ENCODE results near the gene COG4.

COG4 gene

DNA sequence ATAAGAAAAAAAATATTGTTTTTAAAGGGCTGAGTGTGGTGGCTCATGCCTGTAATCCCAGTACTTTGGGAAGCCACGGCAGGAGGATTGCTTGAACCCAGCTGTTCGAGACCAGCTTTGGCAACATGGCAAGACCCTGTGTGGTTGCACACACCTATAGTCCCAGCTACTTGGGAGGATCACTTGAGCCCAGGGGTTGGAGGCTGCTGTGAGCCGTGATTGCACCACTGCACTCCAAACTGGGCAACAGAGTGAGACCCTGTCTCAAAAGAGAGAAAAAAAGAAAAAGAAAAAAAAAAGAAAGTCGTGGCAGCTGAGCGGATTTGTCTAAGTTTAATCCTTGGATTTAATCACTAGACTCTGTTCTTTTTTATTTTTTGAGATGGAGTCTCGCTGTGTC is 75.3 kb downstream of the COG4 start:
- Mint-ChIP-seq H3K27me3 (no peaks in the 10 kb centered on the region), H3K4me1 (peaks cover 2% of the 10 kb centered on the region), H3K9me3 (no peaks in the 10 kb centered on the region), H3K4me3 (no peak overlapping the region), H3K27ac (no peak overlapping the region), H3K36me3 (no peaks in the 10 kb centered on the region)
- DNase-seq (ENCODE audit: low spot score in 2 of 2) (no peak), ATAC-seq (ENCODE audit: low read depth) (no peak)

DNA sequence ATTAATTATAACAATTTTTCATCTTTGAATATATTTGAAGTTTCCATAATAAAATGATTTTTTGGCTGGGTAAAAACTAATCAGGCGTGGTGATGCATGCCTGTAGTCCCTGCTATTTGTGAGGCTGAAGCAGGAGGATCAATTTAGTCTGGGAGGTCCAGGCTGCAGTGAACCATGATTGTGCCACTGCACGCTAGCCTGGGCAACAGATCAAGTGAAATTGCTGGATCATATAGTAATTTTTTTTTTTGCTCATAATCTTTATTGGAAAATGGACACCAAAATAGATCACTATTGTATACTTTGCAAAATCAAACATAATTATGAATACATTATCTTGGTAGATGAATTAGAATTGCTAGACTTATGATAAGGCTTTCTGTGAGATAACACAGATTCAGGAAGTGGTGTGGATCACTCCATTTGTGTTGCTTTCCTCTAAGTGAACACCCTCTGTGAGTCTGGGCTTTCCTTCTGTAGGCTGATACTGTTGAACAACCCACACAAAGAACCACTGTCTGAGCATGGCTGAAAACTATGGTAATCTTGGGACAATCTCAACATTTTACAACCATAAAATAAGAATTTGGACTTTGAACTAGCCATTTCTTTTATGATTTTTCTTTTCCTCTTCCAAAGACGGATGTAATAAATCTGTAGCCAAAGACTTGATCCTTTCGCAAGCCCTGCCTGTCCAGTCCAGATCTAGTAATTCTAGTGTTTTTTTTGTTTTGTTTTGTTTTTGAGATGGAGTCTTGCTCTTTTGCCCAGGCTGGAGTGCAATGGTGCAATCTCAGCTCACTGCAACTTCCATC is 78.9 kb downstream of the COG4 start:
- Mint-ChIP-seq H3K4me3 (no peak overlapping the region), H3K27me3 (no peaks in the 10 kb centered on the region), H3K36me3 (no peaks in the 10 kb centered on the region), H3K27ac (no peak overlapping the region), H3K9me3 (no peaks in the 10 kb centered on the region), H3K4me1 (peaks cover 2% of the 10 kb centered on the region)
- no peak for ATAC-seq (ENCODE audit: low read depth)
- no peak for DNase-seq (ENCODE audit: low spot score in 2 of 2)

DNA sequence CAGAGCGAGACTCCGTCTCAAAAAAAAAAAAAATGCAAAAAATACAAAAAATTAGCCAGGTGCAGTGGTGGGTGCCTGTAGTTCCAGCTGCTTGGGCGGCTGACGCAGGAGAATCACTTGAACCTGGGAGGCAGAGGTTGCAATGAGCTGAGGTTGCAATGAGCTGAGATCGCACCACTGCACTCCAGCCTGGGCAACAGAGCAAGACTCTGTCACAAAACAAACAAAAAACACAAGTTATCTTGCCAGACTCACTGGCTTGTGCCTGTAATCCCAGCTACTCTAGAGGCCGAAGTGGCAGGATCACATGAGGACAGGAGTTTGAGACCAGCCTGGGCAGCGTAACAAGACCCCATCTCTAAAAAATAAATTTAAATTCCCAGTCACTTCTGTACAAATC is 81.0 kb downstream of the COG4 start:
- Mint-ChIP-seq H3K36me3 (no peaks in the 10 kb centered on the region), H3K9me3 (no peaks in the 10 kb centered on the region), H3K27ac (no peak overlapping the region), H3K27me3 (no peaks in the 10 kb centered on the region), H3K4me1 (peaks cover 12% of the 10 kb centered on the region), H3K4me3 (no peak overlapping the region)
- DNase-seq (ENCODE audit: low spot score in 2 of 2) (no peak), ATAC-seq (ENCODE audit: low read depth) (no peak)

DNA sequence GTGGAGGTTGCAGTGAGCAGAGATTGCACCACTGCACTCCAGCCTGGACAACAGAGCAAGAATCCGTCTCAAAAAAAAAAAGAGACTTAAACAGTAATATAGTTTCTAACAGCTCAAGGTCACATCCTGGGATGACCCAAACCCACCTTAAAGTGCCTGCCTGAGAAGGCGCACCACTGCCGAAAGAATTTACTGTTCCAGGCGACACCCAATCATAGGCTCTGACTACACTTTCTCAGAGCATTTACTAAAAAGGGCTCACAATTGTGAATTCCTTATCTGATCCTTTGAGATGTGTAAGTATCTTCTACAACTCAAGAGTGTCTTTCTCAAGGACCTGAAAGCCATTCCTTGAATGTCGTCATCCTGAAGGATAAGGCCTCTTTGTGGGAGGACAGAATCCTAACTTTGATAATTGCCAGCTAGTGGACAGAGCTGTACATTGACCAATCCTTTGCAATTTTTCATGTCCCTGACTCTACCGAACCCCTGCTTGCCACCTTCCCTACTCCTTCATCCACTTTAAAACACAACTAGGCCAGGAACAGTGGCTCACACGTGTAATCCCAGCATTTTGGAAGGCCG is 81.9 kb downstream of the COG4 start:
- no peak for ATAC-seq (ENCODE audit: low read depth)
- DNase-seq (ENCODE audit: low spot score in 2 of 2), result no peak
- no peaks in the 10 kb centered on the region for H3K36me3 Mint-ChIP-seq
- peaks cover 16% of the 10 kb centered on the region for H3K4me1 Mint-ChIP-seq
- H3K4me3 Mint-ChIP-seq, result no peak overlapping the region
- H3K27ac Mint-ChIP-seq, result no peak overlapping the region
- H3K9me3 Mint-ChIP-seq, result no peaks in the 10 kb centered on the region
- no peaks in the 10 kb centered on the region for H3K27me3 Mint-ChIP-seq

DNA sequence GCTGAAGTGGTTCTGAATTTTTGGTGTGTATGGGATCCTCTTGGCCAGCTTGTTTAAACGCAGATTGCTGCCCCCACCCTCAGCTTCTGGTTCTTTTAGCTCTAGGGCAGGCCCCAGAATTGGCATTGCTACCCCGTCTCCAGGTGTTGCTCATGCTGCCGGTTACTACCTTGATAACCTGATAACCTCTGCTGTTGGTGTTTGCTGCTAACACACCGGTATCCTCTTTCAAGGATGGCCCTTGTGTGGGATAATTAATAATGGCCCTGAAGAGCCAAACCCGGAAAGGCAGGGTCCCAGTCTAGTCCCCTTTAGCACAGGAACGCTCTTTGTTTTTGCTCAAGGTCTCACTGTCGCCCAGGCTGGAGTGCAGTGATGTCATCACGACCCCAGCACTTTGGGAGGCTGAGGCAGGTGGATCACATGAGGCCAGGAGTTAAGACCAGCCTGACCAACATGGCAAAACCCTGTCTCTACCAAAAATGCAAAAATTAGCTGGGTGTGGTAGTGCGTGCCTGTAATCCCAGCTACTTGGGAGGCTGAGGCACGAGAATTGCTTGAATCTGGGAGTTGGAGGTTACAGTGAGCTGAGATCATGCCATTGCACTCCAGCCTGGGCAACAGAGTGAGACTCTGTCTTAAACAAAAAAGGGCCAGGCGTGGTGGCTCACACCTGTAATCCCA is 83.2 kb downstream of the COG4 start:
- Mint-ChIP-seq H3K9me3 (no peaks in the 10 kb centered on the region), H3K27ac (peak overlapping the region; percentile 8), H3K4me1 (peaks cover 17% of the 10 kb centered on the region), H3K4me3 (peak overlapping the region; percentile 92), H3K36me3 (no peaks in the 10 kb centered on the region), H3K27me3 (no peaks in the 10 kb centered on the region)
- DNase-seq (ENCODE audit: low spot score in 2 of 2) (no peak), ATAC-seq (ENCODE audit: low read depth) (no peak)

DNA sequence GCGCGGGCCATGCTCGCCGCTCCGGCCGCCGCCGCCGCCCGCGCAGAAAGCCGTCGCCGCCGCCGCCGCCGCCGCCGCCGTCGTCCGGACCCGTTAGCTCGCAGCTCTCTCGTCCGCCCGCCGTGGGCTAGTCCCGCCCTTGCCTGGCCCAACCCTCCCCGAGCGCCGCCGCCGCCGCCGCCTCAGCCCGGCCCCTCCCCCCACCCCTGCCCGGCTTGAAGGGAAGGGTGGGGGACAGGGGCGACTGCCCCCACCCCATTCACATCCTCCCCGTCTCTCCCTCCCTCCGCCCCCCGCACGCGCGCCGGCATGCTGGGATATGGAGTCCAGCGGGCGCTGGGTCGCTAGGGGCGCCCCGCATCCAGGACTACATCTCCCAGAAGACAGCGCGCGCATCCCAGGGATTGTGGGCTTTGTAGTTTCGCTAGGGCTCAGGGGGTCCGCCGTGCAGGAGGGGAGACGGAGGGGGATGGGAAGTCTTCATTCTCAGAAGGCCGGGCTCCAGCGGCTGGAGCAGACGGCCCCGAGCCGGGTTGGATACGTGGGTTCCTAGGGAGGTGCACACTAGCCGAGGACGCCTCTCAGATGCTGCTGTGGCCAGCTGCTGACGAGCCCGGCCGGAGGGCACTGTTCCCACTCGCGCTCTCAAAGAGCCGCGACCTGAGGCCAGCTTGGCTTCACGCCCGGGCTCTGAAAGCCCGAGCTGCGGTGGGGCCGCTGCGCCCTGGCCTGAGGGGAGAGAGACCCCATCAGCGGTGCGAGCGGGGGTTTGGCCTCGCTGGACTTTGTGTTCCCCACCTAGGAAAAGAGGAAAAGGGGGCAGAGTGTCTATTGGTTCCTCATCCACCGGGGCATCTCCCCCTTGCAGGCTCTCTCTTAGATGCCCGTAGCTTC is 84.1 kb downstream of the COG4 start, which contains the start of gene ST3GAL2:
TSS of gene ST3GAL2 (minus strand) at position 132 of the 894 bp plus-strand sequence. CDS start 40,570 bp downstream, outside the sequence.
- ATAC-seq (ENCODE audit: low read depth) (peak; percentile 93), DNase-seq (ENCODE audit: low spot score in 2 of 2) (peak; percentile 83)
- Mint-ChIP-seq H3K27me3 (no peaks in the 10 kb centered on the region), H3K4me3 (peak within 1 kb of the TSS; percentile 95), H3K9me3 (no peaks in the 10 kb centered on the region), H3K36me3 (no peaks in the 10 kb centered on the region), H3K4me1 (peaks cover 19% of the 10 kb centered on the region), H3K27ac (peak within 1 kb of the TSS; percentile 66)

DNA sequence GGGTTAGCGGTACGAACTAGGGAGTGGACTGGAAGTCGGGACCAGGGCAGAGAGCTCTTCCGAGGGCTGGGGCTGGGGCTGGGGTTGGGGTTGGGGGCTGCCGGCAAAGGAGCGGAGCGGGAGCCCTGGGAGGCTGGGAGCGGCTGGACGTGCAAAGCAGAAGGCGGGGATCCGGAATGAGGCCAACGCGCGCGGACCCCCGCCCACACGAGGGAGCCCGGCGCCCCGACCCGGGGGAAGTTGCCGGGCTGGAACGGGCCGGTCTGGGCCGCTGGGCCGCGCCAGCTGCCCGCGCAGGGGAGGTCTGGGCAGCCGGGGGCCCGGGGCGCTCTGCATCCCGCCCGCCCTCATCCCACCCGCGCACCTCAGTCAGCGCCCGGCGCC is 84.8 kb downstream of the COG4 start:
- Mint-ChIP-seq H3K4me1 (peaks cover 24% of the 10 kb centered on the region), H3K9me3 (no peaks in the 10 kb centered on the region), H3K27me3 (no peaks in the 10 kb centered on the region), H3K27ac (peak overlapping the region; percentile 60), H3K36me3 (no peaks in the 10 kb centered on the region), H3K4me3 (peak overlapping the region; percentile 95)
- DNase-seq (ENCODE audit: low spot score in 2 of 2) (peak in 1 of 2 donors; percentile 28), ATAC-seq (ENCODE audit: low read depth) (no peak)

DNA sequence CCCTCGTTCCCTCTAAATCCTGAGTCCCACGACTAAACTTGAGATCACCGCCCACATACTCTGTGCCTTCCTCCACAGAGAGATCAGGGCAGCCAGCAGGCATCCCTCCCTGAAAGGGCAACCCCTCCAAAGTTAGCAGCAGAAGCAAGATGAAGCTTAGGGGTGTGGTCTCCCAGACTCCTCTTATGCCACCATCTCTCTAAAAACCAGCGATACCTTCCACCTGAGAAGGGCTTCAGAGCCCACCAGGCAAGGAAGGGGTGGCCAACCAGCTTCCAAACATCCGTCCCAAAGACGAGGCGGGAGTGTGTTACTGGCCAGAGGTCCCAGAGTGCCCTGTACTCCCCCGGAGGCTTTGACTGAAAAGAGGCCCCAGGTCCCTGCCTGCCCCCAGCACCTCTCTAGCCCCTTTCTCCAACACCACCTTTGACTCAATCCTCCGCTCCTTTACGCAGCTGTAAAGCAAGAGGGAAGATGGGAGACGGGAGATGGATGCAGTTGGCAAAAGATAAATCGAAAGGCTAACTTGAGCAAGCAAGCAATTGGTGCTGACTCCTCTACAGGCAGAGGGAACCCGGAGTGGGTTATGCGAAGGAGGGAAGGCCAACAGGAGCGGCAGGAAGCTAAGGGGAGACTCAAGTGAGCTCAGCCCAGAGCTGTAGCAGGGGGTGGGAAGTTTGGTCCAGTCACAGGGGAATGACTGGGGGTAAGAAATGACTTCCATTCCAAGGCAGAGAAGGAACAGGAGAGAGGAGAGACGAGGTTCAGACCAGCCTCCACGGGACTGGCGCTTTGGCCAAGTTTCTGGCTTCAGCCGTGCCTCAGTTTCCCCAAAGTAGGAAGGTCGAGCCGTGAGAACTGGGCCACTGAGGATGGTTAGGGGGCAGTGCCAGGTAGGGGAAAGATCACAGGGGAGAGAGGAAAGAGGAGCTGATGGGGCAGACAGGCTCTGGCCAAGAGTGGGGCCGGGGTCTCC is 85.5 kb downstream of the COG4 start:
- Mint-ChIP-seq H3K4me1 (peaks cover 28% of the 10 kb centered on the region), H3K27ac (peak overlapping the region; percentile 60), H3K27me3 (no peaks in the 10 kb centered on the region), H3K36me3 (no peaks in the 10 kb centered on the region), H3K9me3 (no peaks in the 10 kb centered on the region), H3K4me3 (peak overlapping the region; percentile 95)
- no peak for DNase-seq (ENCODE audit: low spot score in 2 of 2)
- ATAC-seq (ENCODE audit: low read depth), result no peak

DNA sequence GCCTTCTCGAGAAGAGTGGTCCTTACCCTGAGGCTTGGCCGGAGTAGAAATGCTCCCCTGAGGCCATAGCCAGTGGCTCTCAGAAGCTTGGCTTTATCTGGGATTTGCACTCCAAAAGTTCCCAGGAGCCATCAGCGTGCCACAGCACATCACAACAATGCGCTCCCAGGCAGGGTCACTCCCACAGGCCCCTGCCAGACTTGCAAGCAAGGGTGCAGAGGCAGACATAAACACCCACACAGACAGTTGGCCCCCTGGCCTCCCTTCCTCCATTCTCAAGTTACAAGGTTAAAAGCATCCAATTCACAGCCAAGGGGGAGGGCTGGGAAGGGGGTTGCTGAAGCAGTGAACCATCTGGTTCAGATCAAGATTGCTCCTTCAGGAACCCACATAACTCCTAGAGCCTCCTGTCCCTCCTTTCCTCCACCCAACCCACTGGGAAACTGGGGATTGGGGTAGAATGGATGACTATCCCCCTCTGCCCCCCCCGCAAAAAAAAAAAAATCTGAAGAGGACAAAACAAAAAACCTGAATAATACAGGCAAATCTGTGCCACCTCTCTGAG is 86.3 kb downstream of the COG4 start:
- ATAC-seq (ENCODE audit: low read depth) (no peak), DNase-seq (ENCODE audit: low spot score in 2 of 2) (no peak)
- H3K9me3 Mint-ChIP-seq, result no peaks in the 10 kb centered on the region
- H3K27ac Mint-ChIP-seq, result peak overlapping the region; percentile 60
- H3K36me3 Mint-ChIP-seq, result no peaks in the 10 kb centered on the region
- peak overlapping the region; percentile 95 for H3K4me3 Mint-ChIP-seq
- no peaks in the 10 kb centered on the region for H3K27me3 Mint-ChIP-seq
- peaks cover 32% of the 10 kb centered on the region for H3K4me1 Mint-ChIP-seq

DNA sequence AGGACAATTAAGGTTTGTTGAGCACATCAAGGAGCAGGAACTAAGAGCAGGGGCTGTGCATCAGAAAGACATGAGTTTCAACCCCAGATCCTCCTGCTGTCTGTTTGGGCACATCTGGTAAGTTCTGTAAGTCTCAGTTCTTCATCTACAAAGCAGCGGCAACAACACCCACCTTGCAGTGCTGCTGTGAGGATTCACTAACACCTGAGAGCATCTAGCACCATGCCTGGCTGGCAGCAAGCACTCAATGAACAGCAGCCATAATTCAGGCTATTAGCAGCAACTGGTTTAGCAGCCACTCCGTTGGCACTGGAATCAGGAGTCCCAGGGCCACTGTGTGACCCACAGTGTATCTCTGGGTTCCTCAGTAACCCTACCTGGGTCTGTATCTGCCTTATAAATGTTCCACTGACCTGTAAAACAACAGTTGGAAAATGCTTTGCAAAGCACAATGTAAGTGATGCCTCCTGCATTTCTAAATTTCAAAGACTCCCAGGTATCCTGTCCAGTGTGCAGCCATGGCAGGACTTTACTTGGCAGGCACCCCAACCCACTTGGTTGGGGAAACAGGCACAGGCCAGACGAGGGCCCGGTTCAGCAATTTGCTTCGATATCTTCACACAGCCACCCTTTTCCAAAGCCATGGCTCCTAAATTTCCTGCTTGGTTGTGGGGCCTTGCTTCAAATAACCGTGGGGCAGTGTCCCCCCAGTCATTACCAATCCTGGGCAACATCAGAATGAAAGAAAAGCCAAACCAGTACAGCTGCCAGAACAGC is 88.7 kb downstream of the COG4 start:
- no peak overlapping the region for H3K27ac Mint-ChIP-seq
- peaks cover 49% of the 10 kb centered on the region for H3K4me1 Mint-ChIP-seq
- DNase-seq (ENCODE audit: low spot score in 2 of 2), result no peak
- no peaks in the 10 kb centered on the region for H3K27me3 Mint-ChIP-seq
- no peak overlapping the region for H3K4me3 Mint-ChIP-seq
- no peaks in the 10 kb centered on the region for H3K36me3 Mint-ChIP-seq
- no peak for ATAC-seq (ENCODE audit: low read depth)
- no peaks in the 10 kb centered on the region for H3K9me3 Mint-ChIP-seq

DNA sequence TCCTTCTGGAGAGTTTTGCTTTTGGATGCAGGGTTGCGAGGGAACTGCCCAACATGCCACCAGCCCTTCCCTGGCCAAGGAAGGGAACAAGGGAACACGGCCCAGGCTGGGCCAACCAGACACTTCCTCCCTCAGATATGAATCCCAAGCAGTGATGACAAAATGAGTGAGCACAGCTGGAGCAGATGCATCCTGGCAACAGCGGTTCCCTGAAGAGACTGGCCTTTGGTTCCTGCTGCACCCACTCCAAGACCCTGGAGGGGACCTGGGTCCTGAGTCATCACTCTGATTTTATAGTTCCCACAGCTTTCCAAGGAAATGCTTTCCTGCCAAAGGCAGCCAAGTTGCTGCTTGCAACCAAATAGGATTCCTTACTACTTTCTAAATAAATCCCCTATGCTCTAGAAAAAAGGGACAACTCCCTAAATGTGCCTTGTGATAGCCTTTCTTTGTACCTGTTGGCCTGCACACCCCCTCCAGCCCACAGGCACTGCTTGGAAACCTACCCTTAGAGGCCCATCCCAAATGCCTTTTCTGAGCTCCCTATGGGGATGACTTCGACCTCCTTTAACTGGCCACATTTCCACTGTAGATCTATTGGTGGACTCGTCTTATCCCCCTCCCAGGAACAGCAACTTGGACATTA is 89.8 kb downstream of the COG4 start:
- Mint-ChIP-seq H3K36me3 (no peaks in the 10 kb centered on the region), H3K4me3 (peak overlapping the region; percentile 2), H3K4me1 (peaks cover 53% of the 10 kb centered on the region), H3K27ac (peak overlapping the region; percentile 99), H3K27me3 (no peaks in the 10 kb centered on the region), H3K9me3 (no peaks in the 10 kb centered on the region)
- ATAC-seq (ENCODE audit: low read depth) (no peak), DNase-seq (ENCODE audit: low spot score in 2 of 2) (no peak)
